Astrocyte (in vitro differentiated cells and primary cell): ENCODE results near the gene PRDM12. TPM values are rescaled to one million over a fixed set of nuclear protein-coding genes. Genes with fewer than 3 reads are reported as not detected.

ENCODE experiments used
- DNase-seq: peaks from one replicate; pipeline ENCODE4 v3.0.0-alpha.2; 2010; ENCODE audit warnings: low read depth
- FAIRE-seq: peaks from 2 replicates; lab custom pipeline; 2011; peaks lifted over from hg19 to GRCh38; lab: Jason Lieb, UNC
- H2AFZ ChIP-seq: 2 replicates; pipeline ENCODE4 v1.6.0; 2012; ENCODE audit warnings: low read depth, low read length, inconsistent platforms
- H3K27ac ChIP-seq: 2 replicates; pipeline ENCODE4 v1.5.1; 2011; ENCODE audit warnings: low read depth, low read length, inconsistent platforms
- H3K27me3 ChIP-seq: 2 replicates; pipeline ENCODE4 v1.6.0; 2011; ENCODE audit warnings: low read length, inconsistent platforms; ENCODE audit not compliant: insufficient read depth
- H3K36me3 ChIP-seq: 2 replicates; pipeline ENCODE4 v1.5.1; 2011; ENCODE audit warnings: low read length, inconsistent platforms; ENCODE audit not compliant: insufficient read depth
- H3K4me1 ChIP-seq: 2 replicates; pipeline ENCODE4 v1.5.1; 2011; ENCODE audit warnings: low read length, inconsistent platforms; ENCODE audit not compliant: insufficient read depth
- H3K4me2 ChIP-seq: 2 replicates; pipeline ENCODE4 v1.6.0; 2012; ENCODE audit warnings: low read length, inconsistent platforms
- H3K4me3 ChIP-seq: 2 replicates; pipeline ENCODE4 v1.5.1; 2011; ENCODE audit warnings: low read depth, mild to moderate bottlenecking, low read length, inconsistent platforms; ENCODE audit not compliant: insufficient read depth
- H3K79me2 ChIP-seq: 2 replicates; pipeline ENCODE4 v1.6.0; 2012; ENCODE audit warnings: mild to moderate bottlenecking, low read length, inconsistent platforms; ENCODE audit not compliant: insufficient read depth
- H3K9ac ChIP-seq: 2 replicates; pipeline ENCODE4 v1.6.0; 2012; ENCODE audit warnings: mild to moderate bottlenecking, low read length, inconsistent platforms
- H3K9me3 ChIP-seq: 2 replicates; pipeline ENCODE4 v1.5.1; 2012; ENCODE audit warnings: low read depth, mild to moderate bottlenecking, low read length, inconsistent platforms; ENCODE audit not compliant: insufficient read depth
- H4K20me1 ChIP-seq: 2 replicates; pipeline ENCODE4 v1.6.0; 2012; ENCODE audit warnings: low read length, inconsistent platforms; ENCODE audit not compliant: insufficient read depth
- H3K27ac Mint-ChIP-seq: one replicate; pipeline ENCODE4 v1.8.0; 2021; ENCODE audit warnings: mild to moderate bottlenecking, mixed read lengths; ENCODE audit not compliant: unreplicated experiment
- H3K27me3 Mint-ChIP-seq: one replicate; pipeline ENCODE4 v1.8.0; 2021; ENCODE audit warnings: low read depth, mixed read lengths; ENCODE audit not compliant: unreplicated experiment
- H3K36me3 Mint-ChIP-seq: one replicate; pipeline ENCODE4 v1.8.0; 2021; ENCODE audit warnings: low read depth, mixed read lengths; ENCODE audit not compliant: unreplicated experiment
- H3K4me1 Mint-ChIP-seq: one replicate; pipeline ENCODE4 v1.8.0; 2021; ENCODE audit warnings: low read depth, mixed read lengths; ENCODE audit not compliant: unreplicated experiment
- H3K4me3 Mint-ChIP-seq: one replicate; pipeline ENCODE4 v1.8.0; 2021; ENCODE audit warnings: mild to moderate bottlenecking, moderate library complexity, mixed read lengths; ENCODE audit not compliant: unreplicated experiment
- H3K9me3 Mint-ChIP-seq: one replicate; pipeline ENCODE4 v1.8.0; 2021; ENCODE audit warnings: mild to moderate bottlenecking, mixed read lengths; ENCODE audit not compliant: unreplicated experiment
- CTCF ChIP-seq: IDR thresholded peaks from 2 replicates; pipeline ENCODE4 v1.5.1; 2011; ENCODE audit warnings: low read depth, mild to moderate bottlenecking, inconsistent platforms, low read length, moderate library complexity; ENCODE audit not compliant: insufficient read depth
- EZH2 ChIP-seq: IDR thresholded peaks from 2 replicates; pipeline ENCODE4 v1.6.1; 2012; ENCODE audit warnings: mild to moderate bottlenecking, low read length, inconsistent platforms; ENCODE audit not compliant: insufficient read depth
- total RNA-seq: library from RNA; stranded (reverse); gene quantifications from 2 replicates; pipeline ENCODE4 v1.2.1, GENCODE V29; 2021

The PRDM12 gene
- total RNA-seq, 1 donor from 2014 or later: 0.23 TPM

- no peaks in the 10 kb centered on the region for H3K27me3 ChIP-seq
- no peaks in the 10 kb centered on the region for H3K4me1 ChIP-seq
- no peak overlapping the region for H3K27ac ChIP-seq
- Mint-ChIP-seq H3K4me3 (no peak overlapping the region), H3K27me3 (no peaks in the 10 kb centered on the region), H3K27ac (no peak overlapping the region), H3K4me1 (no peaks in the 10 kb centered on the region), H3K36me3 (peaks cover 5% of the 10 kb centered on the region), H3K9me3 (peaks cover 9% of the 10 kb centered on the region)
- DNase-seq: no peak
- no peaks in the 10 kb centered on the region for H3K9me3 ChIP-seq
- H2AFZ ChIP-seq: no peak overlapping the region
- no peaks in the 10 kb centered on the region for H3K79me2 ChIP-seq
- no peaks in the 10 kb centered on the region for H4K20me1 ChIP-seq
- TF ChIP-seq EZH2 (no peak), CTCF (no peak)
- FAIRE-seq: no peak
- H3K4me3 ChIP-seq: no peak overlapping the region
- H3K36me3 ChIP-seq: no peaks in the 10 kb centered on the region
- H3K9ac ChIP-seq: no peak overlapping the region
- no peak overlapping the region for H3K4me2 ChIP-seq
Measured at GRCh38 chr9:130642926-130643325, 21.5 kb upstream of the PRDM12 start.

GRCh38 chr9:130651221-130651620, 13.2 kb upstream of the PRDM12 start:
- Histone ChIP-seq H2AFZ (no peak overlapping the region), H3K27me3 (peaks cover 5% of the 10 kb centered on the region), H3K9me3 (no peaks in the 10 kb centered on the region), H3K79me2 (no peaks in the 10 kb centered on the region), H3K27ac (no peak overlapping the region), H3K4me2 (no peak overlapping the region), H3K36me3 (no peaks in the 10 kb centered on the region), H3K4me1 (no peaks in the 10 kb centered on the region), H4K20me1 (no peaks in the 10 kb centered on the region), H3K4me3 (no peak overlapping the region), H3K9ac (no peak overlapping the region)
- peaks cover 41% of the 10 kb centered on the region for H3K27me3 Mint-ChIP-seq
- no peak for DNase-seq
- H3K27ac Mint-ChIP-seq: no peak overlapping the region
- peaks cover 2% of the 10 kb centered on the region for H3K36me3 Mint-ChIP-seq
- H3K9me3 Mint-ChIP-seq: peaks cover 9% of the 10 kb centered on the region
- H3K4me3 Mint-ChIP-seq: no peak overlapping the region
- H3K4me1 Mint-ChIP-seq: no peaks in the 10 kb centered on the region
- no peak for TF ChIP-seq CTCF
- TF ChIP-seq EZH2: no peak
- no peak for FAIRE-seq

GRCh38 chr9:130651752-130652151, 12.6 kb upstream of the PRDM12 start:
- no peak for FAIRE-seq
- no peak for TF ChIP-seq CTCF
- TF ChIP-seq EZH2: no peak
- Mint-ChIP-seq H3K27ac (no peak overlapping the region), H3K9me3 (peaks cover 6% of the 10 kb centered on the region), H3K27me3 (peaks cover 46% of the 10 kb centered on the region), H3K4me3 (no peak overlapping the region), H3K36me3 (no peaks in the 10 kb centered on the region), H3K4me1 (no peaks in the 10 kb centered on the region)
- Histone ChIP-seq H3K4me3 (no peak overlapping the region), H2AFZ (no peak overlapping the region), H3K4me2 (no peak overlapping the region), H3K36me3 (no peaks in the 10 kb centered on the region), H3K9me3 (no peaks in the 10 kb centered on the region), H3K4me1 (no peaks in the 10 kb centered on the region), H3K27ac (no peak overlapping the region), H3K27me3 (peaks cover 9% of the 10 kb centered on the region), H3K79me2 (no peaks in the 10 kb centered on the region), H3K9ac (no peak overlapping the region), H4K20me1 (no peaks in the 10 kb centered on the region)
- no peak for DNase-seq
